PC-9 (cell line): ENCODE results near the gene C19orf25. TPM values are rescaled to one million over a fixed set of nuclear protein-coding genes. Genes with fewer than 3 reads are reported as not detected.
"Not testable (repeated sequence)": the region's sequence is repeated elsewhere in the genome, so short reads cannot be mapped to it uniquely, and the experiment has no call there.

Source experiments
- BruUV-seq: library from RNA; stranded (reverse); fragments of 400-500 nt; replicated peaks from 2 replicates; lab custom pipeline; 2021; lab: Mats Ljungman, UMichigan
- CTCF ChIA-PET: fragments of 300-600 bp; sonication (Branson Sonifier 250); formaldehyde crosslinking; loops from one replicate; lab custom pipeline; 2022; ENCODE audit warnings: antibody characterized with exemption; lab: Charles Lee
- POLR2A ChIA-PET: fragments of 300-600 bp; sonication (Branson Sonifier 250); formaldehyde crosslinking; loops from one replicate; lab custom pipeline; 2022; ENCODE audit warnings: antibody characterized with exemption; ENCODE audit not compliant: unreplicated experiment; lab: Charles Lee
- DNase-seq, 2 experiments: peaks; one replicate each; pipeline versions ENCODE4 v3.0.0 to v3.0.0-alpha.2; 2015 to 2022; ENCODE audit warnings: mixed read lengths in 1 of 2
- H2AFZ ChIP-seq: fragments of 200-600 bp; sonication (generic); 2 replicates; pipeline ENCODE4 v1.8.1; 2017; ENCODE audit warnings: antibody characterized with exemption
- H3F3A ChIP-seq: fragments of 200-600 bp; sonication (generic); 2 replicates; pipeline ENCODE4 v1.8.1; 2017; ENCODE audit warnings: antibody characterized with exemption, mild to moderate bottlenecking, low read depth; ENCODE audit not compliant: insufficient read depth
- H3K27ac ChIP-seq: fragments of 200-600 bp; sonication (generic); 2 replicates; pipeline ENCODE4 v1.6.1; 2016; ENCODE audit warnings: mixed run types
- H3K27me3 ChIP-seq: fragments of 200-600 bp; sonication (generic); 2 replicates; pipeline ENCODE4 v1.6.1; 2016; ENCODE audit warnings: low read depth, mixed run types; ENCODE audit not compliant: insufficient read depth
- H3K36me3 ChIP-seq: fragments of 200-600 bp; sonication (generic); 2 replicates; pipeline ENCODE4 v1.6.1; 2016; ENCODE audit warnings: low read depth, mixed run types
- H3K4me1 ChIP-seq: fragments of 200-600 bp; sonication (generic); replicated peaks from 2 replicates; pipeline ENCODE4 v1.6.1; 2016; ENCODE audit warnings: mixed run types; ENCODE audit not compliant: insufficient read depth
- H3K4me2 ChIP-seq: fragments of 200-600 bp; sonication (generic); 2 replicates; pipeline ENCODE4 v1.6.1; 2017; ENCODE audit warnings: mixed run types
- H3K4me3 ChIP-seq: fragments of 200-600 bp; sonication (generic); 2 replicates; pipeline ENCODE4 v1.6.1; 2016; ENCODE audit warnings: mixed run types
- H3K79me2 ChIP-seq: fragments of 200-600 bp; sonication (generic); 2 replicates; pipeline ENCODE4 v1.6.1; 2017; ENCODE audit warnings: low read depth, mixed run types
- H3K9me2 ChIP-seq: fragments of 200-600 bp; sonication (generic); 2 replicates; pipeline ENCODE4 v1.8.1; 2017; ENCODE audit warnings: mild to moderate bottlenecking; ENCODE audit not compliant: insufficient read depth
- H3K9me3 ChIP-seq: fragments of 200-600 bp; sonication (generic); 2 replicates; pipeline ENCODE4 v1.8.1; 2016; ENCODE audit warnings: low read depth; ENCODE audit not compliant: insufficient read depth
- H4K20me1 ChIP-seq: fragments of 200-600 bp; sonication (generic); 2 replicates; pipeline ENCODE4 v1.8.1; 2017; ENCODE audit not compliant: insufficient read depth
- CTCF ChIP-seq: fragments of 200-600 bp; sonication (generic); conservative IDR thresholded peaks from 2 replicates; pipeline ENCODE4 v1.6.1; 2017; ENCODE audit warnings: mixed run types, antibody characterized with exemption, mild to moderate bottlenecking, moderate library complexity
- EZH2 ChIP-seq: fragments of 200-600 bp; sonication (generic); IDR thresholded peaks from 2 replicates; pipeline ENCODE4 v1.8.0; 2017; ENCODE audit warnings: antibody characterized with exemption, low read depth
- intact Hi-C: fragments of 100-400 bp; cut with micrococcal nuclease; formaldehyde crosslinking; loops from one replicate; pipeline ENCODE4 v1.10.0; 2022; ENCODE audit not compliant: unreplicated experiment
- total RNA-seq: library from RNA; stranded (reverse); gene quantifications from 2 replicates; pipeline ENCODE4 v1.2.3, GENCODE V29; 2021

Gene C19orf25
- total RNA-seq, 1 experiment from 2014 or later: 28.0 TPM

- H3K27me3 ChIP-seq: no peaks in the 10 kb centered on the region
- DNase-seq: no peak
- no peak overlapping the region for H3K4me2 ChIP-seq
- no peak overlapping the region for H2AFZ ChIP-seq
- intact Hi-C loops: no loop called here
- no TSS peak for BruUV-seq
- peaks cover 19% of the 10 kb centered on the region for H3K4me1 ChIP-seq
- H4K20me1 ChIP-seq: peaks cover 39% of the 10 kb centered on the region
- peaks cover 10% of the 10 kb centered on the region for H3K36me3 ChIP-seq
- peaks cover 40% of the 10 kb centered on the region for H3K79me2 ChIP-seq
- no peaks in the 10 kb centered on the region for H3K9me2 ChIP-seq
- TF ChIP-seq CTCF (no peak), EZH2 (no peak)
- ChIA-PET CTCF (no interaction called here), POLR2A (no interaction called here)
- no peak overlapping the region; the same call in 1 of the 2 replicates for H3K27ac ChIP-seq
- peaks cover 65% of the 10 kb centered on the region for H3F3A ChIP-seq
- no peak overlapping the region for H3K4me3 ChIP-seq
- no peaks in the 10 kb centered on the region for H3K9me3 ChIP-seq
Observed at GRCh38 chr19:1441677-1442438, 37.2 kb downstream of the C19orf25 start.

GRCh38 chr19:1441022-1441426 lies 38.0 kb downstream of the C19orf25 start:
- no peak for TF ChIP-seq EZH2
- no peak for TF ChIP-seq CTCF
- H3K36me3 ChIP-seq: peaks cover 10% of the 10 kb centered on the region
- no peaks in the 10 kb centered on the region for H3K9me3 ChIP-seq
- no peaks in the 10 kb centered on the region for H3K9me2 ChIP-seq
- no peaks in the 10 kb centered on the region for H3K27me3 ChIP-seq
- no peak for DNase-seq
- H4K20me1 ChIP-seq: peaks cover 39% of the 10 kb centered on the region
- H3K4me2 ChIP-seq: peak overlapping the region; percentile 90; the same call in 1 of the 2 replicates
- H3K79me2 ChIP-seq: peaks cover 40% of the 10 kb centered on the region
- peak overlapping the region; percentile 76; the same call in 1 of the 2 replicates for H3K4me3 ChIP-seq
- ChIA-PET POLR2A (no interaction called here), CTCF (no interaction called here)
- intact Hi-C loops: no loop called here
- H2AFZ ChIP-seq: no peak overlapping the region
- peaks cover 72% of the 10 kb centered on the region for H3F3A ChIP-seq
- no TSS peak for BruUV-seq
- no peak overlapping the region; the same call in 1 of the 2 replicates for H3K27ac ChIP-seq
- H3K4me1 ChIP-seq: peaks cover 19% of the 10 kb centered on the region

DNA sequence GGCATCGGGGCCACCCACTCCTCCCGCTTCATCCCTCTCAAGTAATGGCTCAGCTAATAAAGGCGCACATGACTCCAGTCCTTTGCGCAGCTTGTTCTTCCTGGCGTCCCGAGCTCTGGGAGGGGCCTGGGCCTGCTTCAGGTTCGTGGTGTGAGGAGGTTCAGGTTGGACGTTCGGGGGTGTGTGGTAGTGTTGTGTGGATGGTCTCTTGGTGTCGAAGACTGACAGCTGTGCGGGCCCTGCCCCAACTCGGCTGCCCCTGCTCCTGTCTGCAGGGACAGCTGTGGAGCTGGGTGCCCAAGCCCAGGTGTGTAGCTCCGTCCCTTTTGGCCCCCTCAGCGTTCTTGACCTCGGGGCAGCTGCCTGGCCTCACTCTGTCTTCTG lies 38.6 kb downstream of the C19orf25 start:
- TF ChIP-seq CTCF (no peak), EZH2 (no peak)
- Histone ChIP-seq H3K27me3 (no peaks in the 10 kb centered on the region), H4K20me1 (peaks cover 39% of the 10 kb centered on the region), H3K4me1 (peaks cover 19% of the 10 kb centered on the region), H2AFZ (no peak overlapping the region), H3K27ac (no peak overlapping the region; the same call in 1 of the 2 replicates), H3K36me3 (peaks cover 10% of the 10 kb centered on the region), H3F3A (peaks cover 78% of the 10 kb centered on the region), H3K4me3 (peak overlapping the region; percentile 76; the same call in 1 of the 2 replicates), H3K79me2 (peaks cover 40% of the 10 kb centered on the region), H3K9me2 (no peaks in the 10 kb centered on the region), H3K9me3 (no peaks in the 10 kb centered on the region), H3K4me2 (peak overlapping the region; percentile 90)
- DNase-seq: no peak
- intact Hi-C loops: no loop called here
- CTCF ChIA-PET: no interaction called here
- BruUV-seq: no TSS peak
- POLR2A ChIA-PET: no interaction called here

- H3K27me3 ChIP-seq, H2AFZ ChIP-seq, H3K9me3 ChIP-seq, POLR2A ChIA-PET, H3K9me2 ChIP-seq, H3K36me3 ChIP-seq, CTCF ChIA-PET, BruUV-seq, intact Hi-C loops, DNase-seq: not testable (repeated sequence)
- Histone ChIP-seq H3F3A (peaks cover 79% of the 10 kb centered on the region), H3K4me3 (peak overlapping the region; percentile 76), H3K27ac (peak overlapping the region; percentile 89; the same call in 1 of the 2 replicates), H3K79me2 (peaks cover 40% of the 10 kb centered on the region), H3K4me2 (peak overlapping the region; percentile 90), H4K20me1 (peaks cover 39% of the 10 kb centered on the region), H3K4me1 (peaks cover 19% of the 10 kb centered on the region)
Observed at GRCh38 chr19:1439525-1440417, 39.2 kb downstream of the C19orf25 start.
